ENCODE measurements around the gene CLSTN2. TPM values are rescaled to one million over a fixed set of nuclear protein-coding genes. Genes with fewer than 3 reads are reported as not detected.

The CLSTN2 gene
- total RNA-seq, 1 experiment from 2014 or later = not detected

- ChIA-PET POLR2A (ENCODE audit: unreplicated experiment) (interaction anchor here (0.7 kb wide), 1 partner anchor 679 kb away, joined by 5 read pairs; no protein-coding TSS in a partner anchor), CTCF (no interaction called here)
- H2AFZ ChIP-seq = no peak overlapping the region
- H3K9me2 ChIP-seq (ENCODE audit: insufficient read depth) = no peaks in the 10 kb centered on the region
- intact Hi-C loops (cut with micrococcal nuclease; ENCODE audit: unreplicated experiment) = loop anchor here (5.0 kb wide), 1 partner anchor 304 kb away; no protein-coding TSS in a partner anchor
- no peaks in the 10 kb centered on the region for H3K36me3 ChIP-seq (ENCODE audit: low read depth)
- BruUV-seq (replicated peaks) = no TSS peak
- H4K20me1 ChIP-seq (ENCODE audit: insufficient read depth) = no peaks in the 10 kb centered on the region
- peaks cover 10% of the 10 kb centered on the region; the same call in 1 of the 2 replicates for H3F3A ChIP-seq (ENCODE audit: insufficient read depth, low read depth)
- no peaks in the 10 kb centered on the region for H3K9me3 ChIP-seq (ENCODE audit: insufficient read depth, low read depth)
- no peak for TF ChIP-seq EZH2 (IDR thresholded peaks at IDR 0.05; ENCODE audit: low read depth)
- TF ChIP-seq CTCF (conservative IDR thresholded peaks at IDR 0.05) = no peak
- H3K4me2 ChIP-seq = 0 out of 2 replicates have a peak overlapping the region, but pooled peaks have one; percentile 29
- peak; percentile 40 to 80 for DNase-seq
- H3K4me3 ChIP-seq = no peak overlapping the region
- peak overlapping the region; percentile 63 for H3K27ac ChIP-seq
- no peaks in the 10 kb centered on the region for H3K79me2 ChIP-seq (ENCODE audit: low read depth)
- no peaks in the 10 kb centered on the region for H3K27me3 ChIP-seq (ENCODE audit: insufficient read depth, low read depth)
- peaks cover 22% of the 10 kb centered on the region for H3K4me1 ChIP-seq (replicated peaks; ENCODE audit: insufficient read depth)
Observed at GRCh38 chr3:140223631-140224030, 288.6 kb downstream of the CLSTN2 start.

- no peak for DNase-seq
- H3K79me2 ChIP-seq (ENCODE audit: low read depth) = no peaks in the 10 kb centered on the region
- H3K27ac ChIP-seq = peak overlapping the region; percentile 63
- H3F3A ChIP-seq (ENCODE audit: insufficient read depth, low read depth) = peaks cover 10% of the 10 kb centered on the region; the same call in 1 of the 2 replicates
- H3K4me3 ChIP-seq = no peak overlapping the region
- BruUV-seq (replicated peaks) = no TSS peak
- H3K36me3 ChIP-seq (ENCODE audit: low read depth) = no peaks in the 10 kb centered on the region
- no peaks in the 10 kb centered on the region for H3K9me3 ChIP-seq (ENCODE audit: insufficient read depth, low read depth)
- CTCF ChIA-PET = no interaction called here
- no peak overlapping the region for H2AFZ ChIP-seq
- no peaks in the 10 kb centered on the region for H3K27me3 ChIP-seq (ENCODE audit: insufficient read depth, low read depth)
- intact Hi-C loops (cut with micrococcal nuclease; ENCODE audit: unreplicated experiment) = loop anchor here (5.0 kb wide), 1 partner anchor 303 kb away; no protein-coding TSS in a partner anchor
- peaks cover 22% of the 10 kb centered on the region for H3K4me1 ChIP-seq (replicated peaks; ENCODE audit: insufficient read depth)
- TF ChIP-seq CTCF (conservative IDR thresholded peaks at IDR 0.05) (no peak), EZH2 (IDR thresholded peaks at IDR 0.05; ENCODE audit: low read depth) (no peak)
- H4K20me1 ChIP-seq (ENCODE audit: insufficient read depth) = no peaks in the 10 kb centered on the region
- H3K9me2 ChIP-seq (ENCODE audit: insufficient read depth) = no peaks in the 10 kb centered on the region
- H3K4me2 ChIP-seq = no peak overlapping the region
- POLR2A ChIA-PET (ENCODE audit: unreplicated experiment) = no interaction called here
Observed at GRCh38 chr3:140224307-140224706, 289.3 kb downstream of the CLSTN2 start.

GRCh38 chr3:140225996-140226395 lies 291.0 kb downstream of the CLSTN2 start:
- Histone ChIP-seq H3K27ac (no peak overlapping the region), H3K4me1 (replicated peaks; ENCODE audit: insufficient read depth) (peaks cover 16% of the 10 kb centered on the region), H3K4me3 (no peak overlapping the region), H3K79me2 (ENCODE audit: low read depth) (no peaks in the 10 kb centered on the region), H2AFZ (no peak overlapping the region), H4K20me1 (ENCODE audit: insufficient read depth) (no peaks in the 10 kb centered on the region), H3K4me2 (no peak overlapping the region), H3K9me2 (ENCODE audit: insufficient read depth) (no peaks in the 10 kb centered on the region), H3K9me3 (ENCODE audit: insufficient read depth, low read depth) (no peaks in the 10 kb centered on the region), H3F3A (ENCODE audit: insufficient read depth, low read depth) (peaks cover 10% of the 10 kb centered on the region; the same call in 1 of the 2 replicates), H3K27me3 (ENCODE audit: insufficient read depth, low read depth) (no peaks in the 10 kb centered on the region), H3K36me3 (ENCODE audit: low read depth) (no peaks in the 10 kb centered on the region)
- TF ChIP-seq EZH2 (IDR thresholded peaks at IDR 0.05; ENCODE audit: low read depth) = no peak
- no peak for TF ChIP-seq CTCF (conservative IDR thresholded peaks at IDR 0.05)
- intact Hi-C loops (cut with micrococcal nuclease; ENCODE audit: unreplicated experiment) = no loop called here
- CTCF ChIA-PET = no interaction called here
- BruUV-seq (replicated peaks) = no TSS peak
- POLR2A ChIA-PET (ENCODE audit: unreplicated experiment) = no interaction called here
- DNase-seq = no peak

All from PC-9 (cell line).